ENCODE data around the gene CAPNS1.
"Not testable (repeated sequence)": the region's sequence is repeated elsewhere in the genome, so short reads cannot be mapped to it uniquely, and the experiment has no call there.

The CAPNS1 gene

DNA sequence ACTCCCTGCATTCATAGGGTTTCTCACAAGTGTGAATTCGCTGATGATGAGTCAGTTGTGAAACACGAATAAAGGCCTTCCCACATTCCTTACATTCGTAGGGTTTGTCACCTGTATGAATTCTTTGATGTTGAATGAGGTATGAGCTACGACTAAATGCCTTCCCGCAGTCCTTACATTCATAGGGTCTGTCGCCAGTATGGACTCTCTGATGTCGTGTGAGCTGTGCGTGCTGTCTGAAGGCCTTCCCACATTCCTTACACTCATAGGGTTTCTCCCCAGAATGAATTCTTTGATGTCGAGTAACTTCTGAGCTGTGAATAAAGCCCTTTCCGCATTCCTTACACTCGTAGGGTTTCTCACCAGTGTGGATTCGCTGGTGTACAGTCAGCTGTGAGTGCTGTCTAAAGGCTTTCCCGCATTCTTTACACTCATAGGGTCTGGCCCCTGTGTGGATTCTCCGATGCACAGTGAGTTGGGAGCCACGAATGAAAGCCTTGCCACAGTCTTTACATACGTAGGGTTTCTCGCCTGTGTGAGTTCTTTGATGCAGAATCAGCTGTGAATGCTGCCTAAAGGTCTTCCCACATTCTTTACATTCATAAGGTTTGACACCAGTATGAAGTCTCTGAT, 42.9 kb downstream of the CAPNS1 start:
- no peak for DNase-seq (ENCODE audit: low spot score)
- TF ChIP-seq, protein P1, sequence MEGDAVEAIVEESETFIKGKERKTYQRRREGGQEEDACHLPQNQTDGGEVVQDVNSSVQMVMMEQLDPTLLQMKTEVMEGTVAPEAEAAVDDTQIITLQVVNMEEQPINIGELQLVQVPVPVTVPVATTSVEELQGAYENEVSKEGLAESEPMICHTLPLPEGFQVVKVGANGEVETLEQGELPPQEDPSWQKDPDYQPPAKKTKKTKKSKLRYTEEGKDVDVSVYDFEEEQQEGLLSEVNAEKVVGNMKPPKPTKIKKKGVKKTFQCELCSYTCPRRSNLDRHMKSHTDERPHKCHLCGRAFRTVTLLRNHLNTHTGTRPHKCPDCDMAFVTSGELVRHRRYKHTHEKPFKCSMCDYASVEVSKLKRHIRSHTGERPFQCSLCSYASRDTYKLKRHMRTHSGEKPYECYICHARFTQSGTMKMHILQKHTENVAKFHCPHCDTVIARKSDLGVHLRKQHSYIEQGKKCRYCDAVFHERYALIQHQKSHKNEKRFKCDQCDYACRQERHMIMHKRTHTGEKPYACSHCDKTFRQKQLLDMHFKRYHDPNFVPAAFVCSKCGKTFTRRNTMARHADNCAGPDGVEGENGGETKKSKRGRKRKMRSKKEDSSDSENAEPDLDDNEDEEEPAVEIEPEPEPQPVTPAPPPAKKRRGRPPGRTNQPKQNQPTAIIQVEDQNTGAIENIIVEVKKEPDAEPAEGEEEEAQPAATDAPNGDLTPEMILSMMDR (IDR thresholded peaks at IDR 0.05; ENCODE audit: extremely low read depth, insufficient read depth, missing control alignments) = no peak
- in situ Hi-C loops (cut with MboI; ENCODE audit: low pct_unique_long_range_greater_than_20kb, low sequenced_read_pairs, unreplicated experiment) = no loop called here

- in situ Hi-C loops (cut with MboI; ENCODE audit: low pct_unique_long_range_greater_than_20kb, low sequenced_read_pairs, unreplicated experiment) = no loop called here
- no peak for DNase-seq (ENCODE audit: low spot score)
- TF ChIP-seq, protein P1 (IDR thresholded peaks at IDR 0.05; ENCODE audit: extremely low read depth, insufficient read depth, missing control alignments) = no peak
Measured at GRCh38 chr19:36183245-36183628, 43.4 kb downstream of the CAPNS1 start.

DNA sequence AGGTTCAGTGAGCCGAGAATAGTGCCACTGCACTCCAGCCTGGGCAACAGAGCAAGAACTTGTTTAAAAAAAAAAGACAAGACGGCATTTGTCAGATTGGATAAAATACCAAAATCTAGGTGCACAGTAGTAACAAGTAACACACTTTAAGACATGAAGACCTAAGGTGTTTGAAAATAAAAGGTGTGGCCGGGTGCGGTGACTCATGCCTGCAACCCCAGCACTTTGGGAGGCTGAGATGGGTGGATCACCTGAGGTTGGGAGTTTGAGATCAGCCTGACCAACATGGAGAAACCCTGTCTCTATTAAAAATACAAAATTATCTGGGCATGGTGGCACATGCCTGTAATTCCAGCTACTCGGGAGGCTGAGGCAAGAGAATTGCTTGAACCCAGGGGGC, 46.9 kb downstream of the CAPNS1 start:
- DNase-seq (ENCODE audit: low spot score); in situ Hi-C loops (cut with MboI; ENCODE audit: low pct_unique_long_range_greater_than_20kb, low sequenced_read_pairs, unreplicated experiment): not testable (repeated sequence)

DNA sequence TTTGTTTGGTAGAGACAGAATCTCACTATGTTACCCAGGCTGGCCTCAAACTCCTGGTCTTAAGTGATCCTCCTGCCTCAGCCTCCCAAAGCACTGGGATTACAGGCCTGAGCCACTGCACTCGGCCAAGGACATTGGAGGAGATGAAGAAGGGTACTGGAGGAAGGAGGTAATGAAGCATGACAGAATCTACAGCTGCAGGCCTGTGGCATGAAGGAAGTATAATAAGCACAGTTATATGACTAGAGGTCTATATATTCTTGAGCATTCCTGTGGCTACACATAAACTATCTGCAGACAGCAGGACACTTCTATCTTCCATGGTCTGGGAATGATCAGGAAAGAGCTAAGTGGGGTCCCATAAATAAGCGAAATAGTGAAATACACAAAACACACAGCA, 56.4 kb downstream of the CAPNS1 start:
- TF ChIP-seq, protein P1 (IDR thresholded peaks at IDR 0.05; ENCODE audit: extremely low read depth, insufficient read depth, missing control alignments) = no peak
- in situ Hi-C loops (cut with MboI; ENCODE audit: low pct_unique_long_range_greater_than_20kb, low sequenced_read_pairs, unreplicated experiment) = no loop called here
- no peak for DNase-seq (ENCODE audit: low spot score)

DNA sequence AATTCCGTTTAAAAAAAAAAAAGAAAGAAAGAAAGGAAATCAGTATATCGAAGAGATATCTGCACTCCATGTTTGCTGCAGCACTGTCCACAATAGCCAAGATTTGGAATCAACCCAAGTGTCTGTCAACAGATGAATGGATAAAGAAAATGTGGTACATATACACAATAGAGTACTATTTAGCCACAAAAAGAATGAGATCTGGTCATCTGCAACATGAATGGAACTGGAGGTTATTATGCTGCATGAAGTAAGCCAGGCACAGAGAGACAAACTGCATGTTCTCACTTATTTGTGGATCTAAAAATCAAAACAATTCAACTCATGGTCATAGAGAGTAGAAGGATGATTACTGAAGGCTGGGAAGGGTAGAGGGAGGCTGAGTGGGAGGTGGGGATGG, 58.3 kb downstream of the CAPNS1 start:
- TF ChIP-seq, protein P1 (IDR thresholded peaks at IDR 0.05; ENCODE audit: extremely low read depth, insufficient read depth, missing control alignments) = no peak
- in situ Hi-C loops (cut with MboI; ENCODE audit: low pct_unique_long_range_greater_than_20kb, low sequenced_read_pairs, unreplicated experiment) = no loop called here
- DNase-seq (ENCODE audit: low spot score) = no peak
